LNCaP clone FGC (cell line): Measurements from ENCODE around the gene PRKN.

Source experiments
- DNase-seq: peaks from one replicate; pipeline ENCODE4 v3.0.0-alpha.2; 2011; ENCODE audit warnings: low read depth
- H3K4me3 ChIP-seq: 2 replicates; pipeline ENCODE4 v1.5.1; 2011; ENCODE audit warnings: mild to moderate bottlenecking, low read depth, low read length, control low read depth
- CTCF ChIP-seq: IDR thresholded peaks from 2 replicates; pipeline ENCODE4 v1.5.1; 2012; ENCODE audit warnings: mild to moderate bottlenecking; ENCODE audit not compliant: control insufficient read depth, insufficient read depth; ENCODE audit errors: extremely low read depth

The PRKN gene

GRCh38 chr6:161954077-161954476 lies 773.5 kb downstream of the PRKN start:
- no peak overlapping the region for H3K4me3 ChIP-seq
- no peak for TF ChIP-seq CTCF
- no peak for DNase-seq

- no peak for DNase-seq
- H3K4me3 ChIP-seq, result no peak overlapping the region
- TF ChIP-seq CTCF, result no peak
Observed at GRCh38 chr6:161951126-161951525, 776.4 kb downstream of the PRKN start.

- TF ChIP-seq CTCF, result no peak
- DNase-seq, result no peak
- H3K4me3 ChIP-seq, result no peak overlapping the region
Observed at GRCh38 chr6:161949531-161949930, 778.0 kb downstream of the PRKN start.

GRCh38 chr6:161948462-161948861 lies 779.1 kb downstream of the PRKN start:
- TF ChIP-seq CTCF, result no peak
- no peak for DNase-seq
- H3K4me3 ChIP-seq, result no peak overlapping the region

GRCh38 chr6:161947371-161947770 lies 780.2 kb downstream of the PRKN start:
- no peak for TF ChIP-seq CTCF
- DNase-seq, result no peak
- H3K4me3 ChIP-seq, result no peak overlapping the region

- no peak for TF ChIP-seq CTCF
Observed at GRCh38 chr6:161946461-161946860, 781.1 kb downstream of the PRKN start.

GRCh38 chr6:161943561-161943960 lies 784.0 kb downstream of the PRKN start:
- no peak overlapping the region for H3K4me3 ChIP-seq
- no peak for DNase-seq
- TF ChIP-seq CTCF, result no peak

More at GRCh38 chr6:161946461-161946860, 781.1 kb downstream of the PRKN start:
- no peak for DNase-seq
- H3K4me3 ChIP-seq, result no peak overlapping the region
